ENCODE results near the gene MAN2A1.
"Not testable (repeated sequence)": the region's sequence is repeated elsewhere in the genome, so short reads cannot be mapped to it uniquely, and the experiment has no call there.

Gene MAN2A1

GRCh38 chr5:109876941-109877669 is 187.4 kb downstream of the MAN2A1 start:
- no peak for DNase-seq

GRCh38 chr5:109877670-109878045 is 187.9 kb downstream of the MAN2A1 start:
- no peak for DNase-seq

GRCh38 chr5:109878887-109879286 is 189.2 kb downstream of the MAN2A1 start:
- DNase-seq = no peak

- no peak for DNase-seq
These were observed 191.4 kb downstream of the MAN2A1 start for GRCh38 chr5:109880907-109881685.

GRCh38 chr5:109882546-109882945 is 192.8 kb downstream of the MAN2A1 start:
- DNase-seq = no peak

- no peak for DNase-seq
These were observed 194.9 kb downstream of the MAN2A1 start for GRCh38 chr5:109884676-109885075.

GRCh38 chr5:109885205-109885604 is 195.5 kb downstream of the MAN2A1 start:
- no peak for DNase-seq

GRCh38 chr5:109888989-109889388 is 199.3 kb downstream of the MAN2A1 start:
- DNase-seq = no peak

- not testable (repeated sequence) for DNase-seq
These were observed 203.5 kb downstream of the MAN2A1 start for GRCh38 chr5:109893271-109893670.

- DNase-seq = no peak
These were observed 208.8 kb downstream of the MAN2A1 start for GRCh38 chr5:109898269-109899162.

- DNase-seq = no peak
These were observed 209.4 kb downstream of the MAN2A1 start for GRCh38 chr5:109899163-109899535.

GRCh38 chr5:109900461-109900860 is 210.7 kb downstream of the MAN2A1 start:
- no peak for DNase-seq

GRCh38 chr5:109900911-109901627 is 211.3 kb downstream of the MAN2A1 start:
- no peak for DNase-seq

GRCh38 chr5:109901628-109901981 is 211.9 kb downstream of the MAN2A1 start:
- no peak for DNase-seq

GRCh38 chr5:109903061-109903460 is 213.3 kb downstream of the MAN2A1 start:
- no peak for DNase-seq

- DNase-seq = no peak
These were observed 216.2 kb downstream of the MAN2A1 start for GRCh38 chr5:109905906-109906305.

GRCh38 chr5:109907189-109907588 is 217.5 kb downstream of the MAN2A1 start:
- no peak for DNase-seq

- DNase-seq = no peak
These were observed 218.0 kb downstream of the MAN2A1 start for GRCh38 chr5:109907731-109908130.

GRCh38 chr5:109908366-109908765 is 218.6 kb downstream of the MAN2A1 start:
- no peak for DNase-seq

GRCh38 chr5:109910874-109911273 is 221.1 kb downstream of the MAN2A1 start:
- DNase-seq = no peak

GRCh38 chr5:109911731-109912130 is 222.0 kb downstream of the MAN2A1 start:
- DNase-seq = no peak

GRCh38 chr5:109914906-109915305 is 225.2 kb downstream of the MAN2A1 start:
- no peak for DNase-seq

Data from AML-193 (cell line).